Limb (tissue), 2 donors: ENCODE measurements around the gene IL32.
"Not testable (repeated sequence)": the region's sequence is repeated elsewhere in the genome, so short reads cannot be mapped to it uniquely, and the experiment has no call there.

Experiments
- DNase-seq, 2 donors: peaks; one replicate each; pipeline ENCODE4 v3.0.0-alpha.2; 2016; ENCODE audit errors: extremely low spot score in 2 of 2

IL32 gene

GRCh38 chr16:3051494-3051893 is 13.9 kb upstream of the IL32 start:
- DNase-seq: no peak

GRCh38 chr16:3052571-3053329 is 12.7 kb upstream of the IL32 start:
- DNase-seq: not testable (repeated sequence)

- DNase-seq: not testable (repeated sequence)
These were observed 12.1 kb upstream of the IL32 start for GRCh38 chr16:3053330-3053710.

- no peak for DNase-seq
These were observed 10.3 kb upstream of the IL32 start for GRCh38 chr16:3054965-3055733.

- not testable (repeated sequence) for DNase-seq
These were observed 9.7 kb upstream of the IL32 start for GRCh38 chr16:3055734-3056115.

- no peak for DNase-seq
These were observed 8.9 kb upstream of the IL32 start for GRCh38 chr16:3056336-3057180.

- no peak for DNase-seq
These were observed 8.0 kb upstream of the IL32 start for GRCh38 chr16:3057181-3058138.

- peak in 1 of 2 donors; percentile 65 for DNase-seq
These were observed 7.1 kb upstream of the IL32 start for GRCh38 chr16:3058139-3059030.

GRCh38 chr16:3059041-3059722 is 6.3 kb upstream of the IL32 start:
- peak; percentile 83 to 93 for DNase-seq

GRCh38 chr16:3059723-3060242 is 5.7 kb upstream of the IL32 start:
- DNase-seq: no peak

GRCh38 chr16:3060339-3061127 is 4.9 kb upstream of the IL32 start:
- no peak for DNase-seq

GRCh38 chr16:3062553-3062952 is 2.9 kb upstream of the IL32 start:
- no peak for DNase-seq

GRCh38 chr16:3063625-3064386 is 1.6 kb upstream of the IL32 start:
- DNase-seq: no peak

GRCh38 chr16:3065742-3066439 is 451 bp downstream of the IL32 start:
- no peak for DNase-seq

- no peak for DNase-seq
These were observed 954 bp downstream of the IL32 start for GRCh38 chr16:3066440-3066748.

- DNase-seq: no peak
These were observed 3.0 kb downstream of the IL32 start for GRCh38 chr16:3068487-3068886.

- DNase-seq: not testable (repeated sequence)
These were observed 3.7 kb downstream of the IL32 start for GRCh38 chr16:3069146-3069545.
